Measurements from ENCODE around the gene ABCA1.
"Not testable (repeated sequence)": the region's sequence is repeated elsewhere in the genome, so short reads cannot be mapped to it uniquely, and the experiment has no call there.

ABCA1 gene

DNA sequence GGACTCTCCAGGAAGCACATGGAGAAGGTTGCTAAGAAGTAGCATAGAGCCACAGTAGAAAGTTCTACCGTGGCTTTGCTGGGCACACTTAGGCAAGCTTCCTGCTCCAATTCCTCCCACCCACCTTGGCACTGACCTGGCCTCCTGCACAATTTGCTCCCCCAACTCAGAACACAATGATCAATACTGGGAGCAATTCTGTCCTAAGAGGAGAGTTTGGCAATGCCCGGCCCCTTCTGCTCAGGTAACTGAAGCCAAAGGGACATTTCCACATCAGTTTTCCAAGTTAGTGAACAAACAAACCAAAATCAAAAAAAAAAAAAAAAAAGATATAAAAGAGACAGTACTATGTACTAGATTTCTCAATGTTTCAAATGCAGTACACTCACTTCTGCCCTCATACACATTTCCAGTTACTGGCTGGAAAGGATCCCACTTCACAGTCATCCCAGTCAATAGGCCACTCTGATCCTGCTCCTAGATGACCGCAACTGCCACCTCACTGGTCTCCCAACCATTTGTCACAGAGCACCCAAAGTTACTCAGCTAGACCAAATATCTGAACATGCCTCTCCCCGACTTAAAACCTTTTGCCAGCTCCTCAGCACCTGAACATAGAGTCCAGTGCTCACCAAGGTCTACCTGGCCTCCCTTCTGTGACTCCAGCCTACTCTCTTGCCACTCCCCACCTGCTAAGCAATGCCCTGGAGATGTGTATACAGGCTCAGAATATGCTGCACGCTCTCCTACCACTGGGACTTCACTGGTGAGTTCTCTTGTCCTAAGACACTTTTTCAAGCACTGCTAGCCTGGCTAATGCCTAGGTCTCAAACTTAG is 21.3 kb downstream of the ABCA1 start:
- DNase-seq (ENCODE audit: low spot score) = no peak

DNA sequence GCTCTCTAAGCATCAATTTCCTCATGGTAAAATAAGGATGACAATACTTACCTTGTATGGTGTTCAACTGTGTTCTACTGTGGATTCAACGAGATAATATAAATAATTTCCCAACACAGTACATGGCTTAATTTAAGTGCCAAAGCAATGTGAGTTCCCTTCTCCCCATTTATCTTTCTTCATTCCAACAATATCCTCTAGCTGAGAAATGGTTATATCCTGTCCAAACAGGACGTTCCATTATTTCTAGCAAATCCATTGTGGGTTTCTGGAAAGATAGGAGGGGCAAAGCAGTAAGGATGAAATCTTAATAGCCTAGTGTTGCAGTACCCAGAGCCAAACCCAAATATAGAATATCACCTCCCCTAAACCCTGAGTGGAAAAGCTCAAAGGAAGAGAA is 22.0 kb downstream of the ABCA1 start:
- DNase-seq (ENCODE audit: low spot score) = no peak

DNA sequence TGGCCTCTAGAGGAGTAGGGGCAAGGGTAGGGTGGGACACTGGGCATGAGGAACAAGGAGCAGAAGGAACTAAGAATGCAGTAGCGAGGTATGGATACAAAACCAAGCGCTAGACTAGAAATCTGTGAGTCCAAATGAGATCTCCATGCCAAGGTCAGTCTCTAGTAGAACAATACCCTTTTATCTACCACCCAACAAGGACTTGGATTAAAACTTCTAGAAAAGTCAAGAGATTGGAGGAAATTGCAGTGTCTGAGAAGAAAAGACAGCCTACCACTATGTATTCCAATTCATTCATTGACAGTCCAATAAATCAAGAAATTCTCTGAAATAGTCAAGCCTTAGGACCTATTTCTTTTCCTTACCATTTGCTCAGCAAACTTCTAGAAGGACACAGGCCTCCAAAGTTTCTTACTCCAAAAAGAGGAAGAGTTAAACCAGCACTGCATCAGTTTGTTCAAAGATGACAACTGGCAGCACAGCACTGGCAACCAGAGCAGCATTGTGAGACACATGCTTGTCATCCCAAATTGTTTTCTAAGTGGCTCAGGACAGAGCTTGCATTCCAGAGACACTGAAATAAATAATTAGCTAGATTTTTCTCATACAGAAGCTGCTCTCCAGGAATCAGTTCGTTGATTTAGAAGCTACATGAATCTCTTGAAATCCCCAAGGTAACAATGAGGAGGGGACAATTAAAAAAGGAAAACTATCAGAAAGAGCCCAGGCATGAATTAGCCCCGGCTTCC is 22.6 kb downstream of the ABCA1 start:
- no peak for DNase-seq (ENCODE audit: low spot score)

DNA sequence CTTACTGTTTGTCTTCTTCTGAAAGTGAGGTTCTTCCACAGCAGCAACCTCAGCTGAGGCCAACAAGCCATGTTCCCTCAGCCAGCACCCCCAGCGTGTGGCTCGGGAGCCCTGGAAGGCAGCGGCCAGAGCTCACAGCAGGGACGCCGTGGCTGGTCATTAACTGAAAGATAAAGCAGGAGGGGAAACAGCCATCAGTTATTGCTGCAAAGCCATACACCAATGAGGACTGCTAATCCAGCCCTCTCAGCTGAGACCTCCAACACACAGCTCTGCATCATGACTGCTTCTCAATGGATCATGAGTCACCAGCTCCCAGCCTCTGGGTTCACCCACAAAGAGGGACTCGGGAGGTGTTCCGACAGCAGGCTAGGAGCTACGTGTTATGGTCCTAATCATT is 24.3 kb downstream of the ABCA1 start:
- DNase-seq (ENCODE audit: low spot score) = no peak

DNA sequence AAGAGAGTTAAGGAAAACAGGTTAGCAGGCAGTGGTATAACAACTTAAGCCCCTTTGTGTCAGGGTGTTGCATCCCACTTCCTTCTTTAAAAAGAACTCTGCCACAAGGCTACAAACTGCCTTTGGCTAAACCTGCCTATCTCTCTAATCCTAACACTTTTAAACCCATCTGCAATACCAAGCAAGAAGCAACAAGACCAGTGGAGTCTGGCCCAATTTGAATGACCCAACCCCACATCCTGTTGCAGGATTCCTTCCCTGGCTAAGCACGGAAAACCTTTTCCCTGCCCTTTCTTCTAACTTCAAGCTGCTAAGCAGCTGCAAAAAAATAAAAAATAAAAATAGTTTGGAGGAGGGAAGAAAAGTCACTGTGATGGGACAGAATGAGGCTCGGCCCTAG is 27.1 kb downstream of the ABCA1 start:
- no peak for DNase-seq (ENCODE audit: low spot score)

DNA sequence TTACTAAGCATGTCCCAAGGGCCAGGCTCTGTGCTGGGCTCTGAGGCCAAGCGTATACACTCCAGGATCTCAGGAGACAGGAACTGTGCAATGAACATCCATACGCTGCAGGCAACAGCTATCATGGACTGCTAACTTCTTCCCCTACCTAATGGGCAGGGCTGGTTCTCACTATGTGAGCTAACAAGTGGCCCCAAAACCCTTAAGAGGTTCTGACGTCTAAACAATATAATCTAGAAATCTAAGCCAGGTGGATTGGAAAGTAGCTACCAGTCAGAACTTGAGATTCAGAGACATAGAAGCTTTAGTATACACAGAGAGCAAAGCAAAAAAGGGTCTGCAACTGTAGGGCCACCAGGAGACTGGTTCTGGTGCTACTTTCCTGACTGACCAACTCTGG is 27.6 kb downstream of the ABCA1 start:
- DNase-seq (ENCODE audit: low spot score) = no peak

DNA sequence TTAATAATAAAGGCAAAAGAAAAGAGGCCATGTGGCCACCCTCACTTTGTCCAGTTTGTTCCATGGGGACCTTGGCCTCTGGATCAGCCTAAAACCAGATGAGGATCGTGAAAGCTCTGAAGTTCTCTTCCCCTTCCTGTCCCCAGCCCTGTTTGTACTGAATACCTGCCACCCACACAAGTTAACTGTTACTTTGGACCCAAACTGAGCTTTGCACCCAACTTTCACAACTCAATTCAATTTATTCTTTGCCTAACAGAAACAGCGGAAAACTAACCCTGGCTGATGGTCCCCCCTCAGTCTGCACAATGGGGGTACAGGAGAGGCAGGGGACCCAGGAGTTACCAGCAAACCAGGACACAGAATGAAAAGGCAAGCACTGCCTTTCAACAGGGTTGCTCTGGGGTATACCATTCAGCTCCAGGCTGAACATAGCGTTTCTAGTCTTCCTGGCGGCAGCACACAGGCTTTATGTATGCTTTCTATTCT is 28.2 kb downstream of the ABCA1 start:
- peak; percentile 32 for DNase-seq (ENCODE audit: low spot score)

DNA sequence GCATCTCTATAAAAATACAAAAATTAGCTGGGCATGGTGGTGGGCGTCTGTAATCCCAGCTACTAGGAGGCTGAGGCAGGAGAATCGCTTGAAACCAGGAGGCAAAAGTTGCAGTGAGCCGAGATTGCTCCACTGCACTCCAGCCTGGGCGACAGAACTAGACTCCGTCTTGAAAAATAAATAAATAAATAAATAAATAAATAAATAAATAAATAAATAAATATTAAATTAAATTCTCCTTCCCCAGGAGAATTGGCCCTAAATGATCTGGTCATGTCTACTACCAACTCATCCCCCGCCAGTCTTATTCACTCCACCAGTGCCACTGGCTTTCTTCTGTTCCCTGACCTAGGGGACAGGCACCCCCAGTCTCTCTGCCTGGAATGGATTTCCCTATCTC is 29.6 kb downstream of the ABCA1 start:
- not testable (repeated sequence) for DNase-seq (ENCODE audit: low spot score)

DNA sequence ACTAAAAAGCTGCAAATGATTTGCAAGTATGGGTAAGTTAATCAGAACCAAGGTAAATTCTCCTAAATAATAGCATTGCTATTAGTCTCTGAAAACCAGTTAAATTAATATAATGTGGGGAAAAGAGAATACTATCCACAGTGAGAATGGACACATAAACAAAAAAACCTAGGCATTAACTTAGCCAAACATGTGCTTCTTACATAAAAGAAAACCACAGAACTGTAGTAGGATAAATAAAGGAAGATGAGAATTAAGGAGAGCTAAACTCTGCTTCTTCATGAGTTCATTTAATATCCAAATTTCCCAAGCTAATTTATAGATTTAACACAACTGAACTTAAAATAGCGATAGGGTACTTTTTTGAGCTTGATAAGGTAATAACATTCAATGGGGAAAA is 31.8 kb downstream of the ABCA1 start:
- DNase-seq (ENCODE audit: low spot score) = no peak

DNA sequence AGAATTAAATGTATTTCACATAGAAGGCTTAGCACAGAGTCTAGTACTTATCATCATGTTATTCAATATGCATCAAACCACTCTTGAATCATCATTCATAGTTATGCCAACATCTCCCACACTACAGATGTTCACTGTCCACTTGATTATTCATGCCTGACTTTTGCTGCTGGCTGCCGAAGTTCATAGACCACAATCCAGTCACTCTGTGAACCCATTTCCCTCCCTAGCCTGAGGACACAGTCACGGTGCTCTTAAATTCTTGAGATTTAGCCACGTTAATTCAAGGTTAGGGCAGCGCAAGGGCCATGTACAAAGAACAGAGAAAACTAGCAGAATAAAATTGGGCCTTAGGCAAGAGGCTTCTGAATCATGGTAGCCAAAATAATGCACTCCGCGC is 32.4 kb downstream of the ABCA1 start:
- DNase-seq (ENCODE audit: low spot score) = no peak

DNA sequence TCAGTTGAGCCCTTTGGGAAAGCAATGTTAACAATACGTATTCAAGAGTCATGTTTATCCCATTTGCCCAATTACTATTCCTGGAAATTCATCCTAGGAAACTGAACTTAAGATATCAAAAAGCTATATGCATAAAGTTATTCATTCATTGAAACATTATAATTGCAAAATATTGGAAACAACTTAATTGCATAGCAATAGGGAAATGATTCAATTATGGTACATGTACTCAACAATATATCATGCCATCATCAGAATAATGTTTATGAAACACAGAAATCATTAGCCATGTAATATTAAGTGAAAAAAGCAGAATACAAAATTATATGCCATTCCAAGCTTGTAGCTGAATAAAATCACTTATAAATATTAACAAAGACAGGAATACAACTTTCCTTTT is 35.3 kb downstream of the ABCA1 start:
- DNase-seq (ENCODE audit: low spot score) = no peak

DNA sequence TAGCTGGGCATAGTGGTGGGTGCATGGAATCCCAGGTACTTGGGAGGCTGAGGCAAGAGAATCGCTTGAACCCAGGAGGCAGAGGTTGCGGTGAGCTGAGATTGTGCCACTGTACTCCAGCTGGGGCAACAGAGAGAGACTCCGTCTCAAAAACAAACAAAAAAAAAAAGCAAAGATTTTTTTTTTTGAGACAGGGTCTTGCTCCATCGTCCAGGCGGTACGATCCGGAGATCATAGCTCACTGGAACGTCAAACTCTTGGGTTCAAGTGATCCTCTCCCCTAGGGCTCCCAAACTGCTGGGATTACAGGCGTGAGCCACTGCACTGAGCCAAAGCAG is 37.6 kb downstream of the ABCA1 start:
- DNase-seq (ENCODE audit: low spot score) = no peak

DNA sequence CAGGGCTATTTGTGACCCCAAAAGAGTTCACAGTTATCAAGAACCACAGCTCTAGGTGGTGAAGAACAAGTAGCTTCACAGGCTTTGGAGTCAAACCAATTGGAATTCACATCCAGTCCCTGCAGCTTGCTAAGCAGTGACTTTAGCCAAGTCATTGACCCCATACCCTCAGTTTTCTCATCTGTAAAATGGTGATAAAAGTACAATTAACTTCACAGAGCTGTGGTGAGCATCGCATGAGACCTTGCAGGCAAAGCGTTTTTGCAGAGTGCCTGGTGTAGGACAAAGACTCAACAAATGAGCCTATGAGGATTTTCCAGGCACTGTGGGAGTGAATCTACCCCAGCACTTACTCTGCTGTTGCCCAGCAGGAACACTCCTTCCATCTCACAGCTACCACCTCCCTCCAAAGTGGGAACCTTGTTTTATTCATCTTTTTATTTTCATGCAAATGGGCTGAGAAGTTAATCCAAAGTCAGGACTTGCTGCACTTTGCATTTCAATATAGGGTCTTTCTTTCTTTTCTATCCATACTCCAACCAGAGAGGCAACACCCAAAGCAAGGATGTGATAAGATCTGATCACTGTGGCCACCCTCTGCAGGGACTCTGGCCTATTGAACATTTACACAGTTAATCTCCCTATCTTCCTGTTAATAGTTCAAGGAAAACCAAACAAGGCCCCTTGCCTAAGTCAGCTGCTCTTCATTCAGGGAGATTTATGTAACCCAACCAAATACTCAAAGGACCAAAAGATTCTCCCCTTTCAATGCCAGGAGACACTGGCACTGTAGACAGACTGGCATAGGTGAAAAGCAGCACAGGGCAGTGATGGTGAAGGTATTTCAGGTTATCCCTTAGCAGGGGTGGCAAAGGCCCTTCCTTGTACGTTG is 41.9 kb downstream of the ABCA1 start:
- DNase-seq (ENCODE audit: low spot score) = peak; percentile 58

DNA sequence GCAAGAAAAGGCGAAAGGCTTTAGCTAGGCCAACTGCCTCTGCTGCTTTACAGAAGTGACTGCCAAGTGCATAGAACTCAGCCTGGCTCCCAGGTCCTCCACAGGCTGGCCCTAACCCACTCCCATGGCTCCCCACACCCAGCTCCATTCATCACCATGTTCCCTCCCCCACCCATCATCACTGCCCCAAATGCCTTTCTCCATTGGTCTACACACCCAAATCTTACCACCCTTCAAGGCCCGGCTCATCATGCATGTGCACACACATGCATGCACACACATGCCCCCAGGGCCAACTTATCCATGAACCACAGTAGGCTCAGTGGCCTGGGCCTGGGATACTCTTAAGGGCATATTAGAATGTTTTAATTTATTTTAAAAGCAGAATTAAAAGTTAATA is 44.8 kb downstream of the ABCA1 start:
- no peak for DNase-seq (ENCODE audit: low spot score)

DNA sequence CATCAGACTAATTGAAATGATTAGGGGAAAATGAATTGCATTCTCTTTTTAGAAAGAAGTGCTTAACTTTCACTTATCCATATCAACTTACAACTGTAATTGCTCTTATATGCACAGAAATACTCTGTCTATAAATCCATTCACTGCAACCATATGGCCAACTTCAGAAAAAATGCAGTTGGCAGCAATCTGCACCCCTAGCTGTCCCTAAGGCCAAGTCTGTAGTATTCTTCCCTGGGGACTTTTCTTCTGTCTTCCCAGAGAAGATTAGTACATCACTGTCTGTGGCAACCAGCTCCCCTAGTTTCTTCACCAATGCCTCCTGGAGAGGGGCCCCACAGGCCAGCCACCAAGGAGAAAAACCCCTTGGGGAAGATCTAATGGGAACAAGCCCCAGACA is 45.4 kb downstream of the ABCA1 start:
- no peak for DNase-seq (ENCODE audit: low spot score)

DNA sequence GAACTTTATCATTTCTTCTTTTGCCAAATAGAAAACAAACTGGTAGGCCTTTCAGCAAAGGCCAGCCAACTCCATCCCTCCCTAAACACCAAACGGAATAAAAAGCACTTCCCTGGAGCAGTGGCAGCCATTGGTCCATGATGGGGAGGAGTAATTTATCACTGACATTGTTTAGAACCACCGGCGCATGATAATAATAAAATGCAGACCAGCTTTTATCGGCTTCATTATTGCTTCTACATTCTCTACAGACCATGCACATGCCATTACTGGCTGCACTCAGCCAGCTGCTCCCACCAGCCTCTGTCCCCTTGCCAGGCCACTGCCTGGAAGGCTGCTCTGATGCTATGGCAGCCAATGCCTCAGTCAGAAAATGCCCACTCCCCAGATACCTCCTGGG is 45.9 kb downstream of the ABCA1 start:
- no peak for DNase-seq (ENCODE audit: low spot score)

DNA sequence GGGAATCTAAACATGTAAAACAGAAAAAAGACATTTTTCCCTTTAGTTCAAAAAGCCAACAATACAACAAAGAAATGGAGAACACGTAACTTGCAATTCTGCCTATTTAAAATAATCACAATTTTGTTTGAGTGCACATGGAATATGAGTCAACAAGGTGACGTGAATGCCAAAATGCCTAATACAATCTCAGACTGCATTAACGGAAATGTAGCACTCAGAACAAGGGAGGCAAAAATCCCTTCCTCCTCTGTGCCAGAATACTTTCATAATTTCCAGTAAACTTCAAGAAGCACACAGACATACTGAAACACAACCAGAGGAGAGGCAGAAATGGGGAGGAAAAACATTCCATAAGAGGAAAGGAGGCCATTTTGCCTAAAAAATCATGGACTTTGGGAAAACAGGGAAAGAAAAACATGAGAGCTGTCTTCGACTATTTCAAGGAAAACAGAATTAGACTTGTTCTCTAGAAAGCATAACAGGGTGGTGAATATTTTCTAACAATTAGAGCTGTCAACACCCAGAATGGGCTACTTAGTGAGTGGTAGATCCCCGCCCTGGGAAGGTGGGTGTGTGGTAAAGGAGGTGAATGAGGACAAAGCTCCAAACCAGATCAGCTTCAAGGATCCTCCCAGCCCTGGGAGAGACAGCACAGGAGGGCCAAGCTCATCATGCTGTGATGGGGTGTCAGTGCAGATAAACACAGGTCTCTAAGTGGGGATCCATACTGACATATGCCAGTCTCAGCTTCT is 48.2 kb downstream of the ABCA1 start:
- DNase-seq (ENCODE audit: low spot score) = no peak

DNA sequence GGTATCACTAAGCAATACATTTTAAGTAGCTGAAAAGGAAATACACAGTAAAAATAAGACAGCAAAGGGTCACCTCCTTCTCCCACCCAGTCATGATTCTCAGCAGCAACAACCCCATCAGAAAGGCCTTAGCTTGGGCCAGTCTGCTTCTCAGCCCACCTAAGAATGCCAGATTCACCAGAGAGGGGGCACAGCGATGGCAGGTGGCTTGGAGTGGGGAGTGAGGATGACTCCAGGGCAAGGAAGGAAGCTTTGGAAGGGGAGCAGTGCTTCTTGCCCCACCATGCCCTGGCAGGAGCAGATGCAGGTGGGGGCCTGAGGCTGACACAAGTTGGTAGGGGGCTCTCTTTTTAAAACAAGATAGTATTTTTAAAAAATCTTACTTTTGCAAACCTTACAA is 51.4 kb downstream of the ABCA1 start:
- no peak for DNase-seq (ENCODE audit: low spot score)

DNA sequence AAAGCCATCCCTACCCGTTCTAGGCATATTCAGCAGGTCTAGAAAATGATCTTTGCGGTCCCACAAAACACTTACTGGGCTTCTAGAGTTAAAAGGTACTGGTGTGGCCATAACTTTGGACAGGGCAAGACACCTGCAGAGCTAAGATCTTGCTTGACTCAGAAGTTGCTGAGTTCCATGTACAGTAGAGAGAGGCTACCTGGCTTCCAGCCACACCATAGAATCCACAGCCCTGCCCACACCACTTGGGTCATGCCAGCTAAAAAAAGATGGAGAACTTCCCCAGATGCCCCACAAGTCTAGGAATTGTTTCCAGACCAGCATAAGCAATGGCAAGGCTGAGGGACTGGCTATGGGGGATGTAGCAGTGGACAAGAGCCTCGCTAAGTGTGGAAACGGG is 52.1 kb downstream of the ABCA1 start:
- DNase-seq (ENCODE audit: low spot score) = no peak

DNA sequence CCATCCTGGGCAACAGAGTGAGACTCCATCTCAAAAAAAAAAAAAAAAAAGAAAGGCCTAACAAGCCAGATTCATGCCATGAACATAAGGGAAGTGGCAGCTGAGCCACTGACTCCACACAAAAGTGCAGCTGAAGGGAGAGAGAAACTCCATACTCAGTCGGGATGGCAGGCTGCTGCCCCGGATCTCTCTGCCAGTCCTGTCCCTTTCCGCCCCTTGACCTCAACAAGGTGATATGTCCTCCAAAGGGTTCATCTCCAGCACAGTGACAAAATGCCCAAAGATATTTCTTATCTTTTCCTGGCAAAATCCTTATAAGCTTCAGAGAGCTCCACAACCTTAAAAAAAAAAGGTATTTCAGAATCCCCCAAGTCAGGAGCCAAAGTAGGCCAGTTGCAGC is 52.6 kb downstream of the ABCA1 start:
- no peak for DNase-seq (ENCODE audit: low spot score)

DNA sequence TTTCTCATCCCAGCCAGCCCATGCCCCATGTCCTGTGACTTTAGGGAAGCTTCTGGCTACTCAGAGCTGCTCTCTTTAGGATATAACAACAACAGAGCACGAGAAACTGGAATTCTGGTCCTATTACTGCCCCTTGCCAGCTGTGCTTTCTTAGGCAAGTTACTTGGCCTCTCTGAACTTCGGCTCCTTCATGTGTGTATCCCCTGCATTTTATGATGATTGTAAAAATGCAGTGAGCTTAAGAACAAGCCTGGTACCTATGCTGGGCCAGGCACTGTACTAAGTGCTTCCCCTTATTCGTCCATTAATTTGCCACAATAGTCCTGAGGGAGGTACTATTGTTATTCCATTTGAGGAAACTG is 54.5 kb downstream of the ABCA1 start:
- DNase-seq (ENCODE audit: low spot score) = no peak
